Superior temporal gyrus (tissue), 1 donor: ENCODE results near the gene HOXB3.

Experiments
- DNase-seq: peaks from one replicate; pipeline ENCODE4 v3.0.0-alpha.2; 2016; ENCODE audit errors: extremely low spot score

Gene HOXB3

DNA sequence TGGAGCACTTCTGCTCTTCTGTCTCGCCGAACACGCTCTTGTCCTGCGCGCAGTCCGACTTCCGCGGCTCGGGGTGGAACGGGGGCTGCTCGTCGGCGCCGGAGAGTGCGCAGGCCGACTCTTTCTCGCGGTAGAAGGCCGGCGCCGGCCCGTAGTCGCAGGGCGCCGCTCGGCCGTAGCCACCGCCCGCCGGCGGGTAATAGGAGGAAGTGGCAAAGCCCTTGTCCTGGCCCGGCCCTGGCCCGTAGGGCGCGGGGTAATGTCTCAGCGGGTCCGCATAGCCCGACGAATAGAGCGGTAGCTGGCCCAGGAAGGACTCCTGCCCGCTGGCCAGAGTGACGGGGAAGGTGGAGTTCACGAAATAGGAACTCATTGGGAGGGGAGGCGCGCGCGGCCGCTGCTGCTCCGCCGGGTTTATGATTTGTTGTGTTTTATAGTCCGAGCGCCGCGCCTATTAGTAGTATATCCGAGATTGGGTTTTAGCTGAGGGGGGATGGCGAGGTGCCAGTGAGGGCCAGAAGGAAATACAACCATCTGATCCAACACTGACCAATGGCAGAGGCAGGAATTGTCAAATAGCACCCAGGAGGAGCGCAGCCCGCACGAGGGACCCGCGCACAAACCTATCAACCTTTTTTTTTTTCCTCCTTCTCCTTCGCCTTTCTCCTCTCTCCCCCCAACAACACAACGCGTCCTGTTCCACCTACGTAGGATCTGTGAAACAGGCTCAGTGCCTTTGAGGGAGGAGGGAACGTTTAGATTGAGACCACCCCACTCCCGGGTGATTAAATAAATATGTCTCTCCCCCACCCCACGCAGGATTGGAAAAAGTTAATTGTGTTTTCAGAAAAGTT is 8.0 kb upstream of the HOXB3 start:
- DNase-seq = no peak

DNA sequence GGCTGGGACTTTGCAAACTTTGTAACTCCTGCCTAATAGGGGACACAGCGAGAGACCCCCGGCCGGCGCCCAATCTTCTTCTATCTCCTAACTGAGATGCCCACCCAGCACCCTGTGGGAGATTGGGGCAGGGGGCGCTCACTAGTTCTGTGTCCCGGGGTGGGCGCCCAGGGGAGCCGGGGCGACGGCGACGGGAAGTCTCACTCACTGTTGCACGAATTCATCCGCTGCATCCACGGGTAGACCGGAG is 7.4 kb upstream of the HOXB3 start:
- no peak for DNase-seq

DNA sequence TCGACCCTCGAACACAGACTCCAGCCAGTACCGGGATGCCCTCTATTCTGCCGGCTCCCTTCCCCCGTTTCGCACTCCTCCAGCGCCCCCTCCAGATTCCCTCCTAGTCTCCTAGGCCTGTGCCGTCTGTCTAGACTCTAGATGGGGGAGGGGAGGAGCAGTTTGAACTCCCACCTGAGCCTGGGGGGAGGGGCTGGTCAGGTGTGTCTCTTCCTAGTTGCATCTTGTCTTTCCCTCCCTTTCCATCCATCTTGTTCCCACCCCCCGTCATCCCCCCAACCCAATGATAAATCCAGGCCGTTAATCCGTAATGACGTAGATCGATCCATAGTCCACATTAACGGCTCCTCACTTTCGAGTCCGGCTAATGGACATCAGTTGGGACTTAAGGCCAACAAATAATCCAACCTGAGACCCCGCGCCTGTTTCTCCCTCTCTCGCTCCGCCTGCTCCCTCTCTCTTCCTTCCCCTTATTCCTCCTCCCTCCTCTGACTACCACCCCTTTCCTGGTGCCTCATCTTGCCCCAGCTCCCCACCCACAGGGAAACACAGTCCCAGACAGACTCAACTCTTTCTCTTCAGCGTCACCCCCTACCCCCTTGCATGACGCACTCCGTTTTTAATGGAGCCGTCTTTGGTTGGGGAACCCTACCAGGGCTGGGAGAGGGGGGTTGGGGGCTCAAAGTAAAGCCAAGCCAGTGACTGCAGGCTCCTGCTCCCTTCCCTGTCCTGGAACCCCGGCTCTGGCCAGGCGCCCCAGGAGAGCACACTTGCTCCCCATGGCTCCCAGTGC is 6.9 kb upstream of the HOXB3 start:
- DNase-seq = no peak

GRCh38 chr17:48596000-48596734 is 6.1 kb upstream of the HOXB3 start:
- no peak for DNase-seq

DNA sequence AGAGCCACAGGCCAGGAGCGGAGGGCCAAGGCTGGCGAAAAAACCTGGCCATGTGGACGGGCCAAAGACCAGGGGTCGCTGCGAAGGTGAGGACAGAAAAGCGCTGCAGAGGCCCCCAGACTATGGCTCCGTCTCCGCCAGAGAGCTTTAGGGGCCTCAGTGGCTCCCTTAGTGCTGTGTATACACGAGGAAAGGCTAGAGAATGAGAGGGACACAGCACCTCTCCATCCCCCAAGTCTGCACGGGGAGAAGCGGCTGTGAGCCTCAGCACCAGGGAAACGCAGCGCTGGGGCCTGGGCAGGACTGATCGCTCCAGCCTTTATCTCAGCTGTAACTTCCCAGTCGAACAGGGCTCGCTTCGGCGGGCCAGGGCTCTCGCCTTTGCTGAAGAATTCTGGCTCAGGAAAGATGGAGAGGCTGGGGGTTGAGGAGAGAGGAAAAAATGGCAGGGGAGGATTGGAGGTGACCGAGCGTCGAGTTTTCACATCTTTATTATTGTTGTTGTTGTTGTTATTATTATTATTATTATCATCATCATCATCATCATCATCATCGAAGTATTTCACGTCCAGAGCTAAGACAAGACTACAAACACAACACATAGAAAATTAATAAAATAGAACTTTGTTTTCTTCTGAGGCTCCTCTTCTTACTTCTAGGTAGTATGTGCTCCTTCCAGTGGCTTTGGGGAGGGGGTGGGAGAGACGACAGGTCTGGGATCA is 5.4 kb upstream of the HOXB3 start:
- no peak for DNase-seq

GRCh38 chr17:48594538-48595277 is 4.7 kb upstream of the HOXB3 start:
- DNase-seq = no peak

- no peak for DNase-seq
These were observed 3.9 kb upstream of the HOXB3 start for GRCh38 chr17:48593840-48594537.

DNA sequence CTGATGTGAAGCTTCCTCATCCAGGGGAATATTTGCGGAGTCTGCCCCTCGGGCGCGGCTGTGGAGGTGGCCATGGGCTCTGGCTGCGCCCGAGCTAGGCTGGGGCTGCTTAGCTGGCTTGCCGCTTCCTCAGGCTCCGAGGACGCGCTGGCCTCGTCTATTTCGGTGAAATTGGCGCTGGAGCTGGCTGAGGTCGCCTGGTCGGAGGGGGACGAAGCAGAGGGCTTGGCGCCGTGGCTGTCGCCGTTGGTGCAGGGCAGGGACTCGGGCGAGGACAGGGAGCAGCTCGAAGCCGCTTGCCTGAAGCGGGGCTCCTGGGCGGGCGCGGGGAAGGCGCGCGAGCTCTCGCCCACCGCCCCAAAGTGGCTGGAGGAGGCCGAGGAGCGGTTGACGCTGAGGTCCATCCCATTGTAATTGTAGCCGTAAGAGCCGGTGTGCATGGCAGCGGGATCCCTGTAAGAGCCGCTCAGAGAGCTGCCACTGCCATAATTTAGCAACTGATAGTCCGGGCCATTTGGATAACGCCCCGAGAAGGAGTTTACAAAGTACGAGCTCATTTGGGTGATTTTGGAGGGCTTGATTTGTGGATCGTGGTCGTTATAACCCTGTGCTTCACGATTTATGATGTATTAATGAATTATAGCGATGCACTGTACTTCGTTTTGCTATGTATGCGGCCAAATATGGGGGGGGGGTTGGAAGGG is 3.2 kb upstream of the HOXB3 start, which contains the start of gene HOXB5:
HOXB5 (minus strand) TSS at position 654 of the 704 bp plus-strand sequence; CDS start at position 557, 97 bp downstream.
- DNase-seq = no peak

GRCh38 chr17:48592577-48592976 is 2.5 kb upstream of the HOXB3 start:
- DNase-seq = no peak

GRCh38 chr17:48592057-48592514 is 2.0 kb upstream of the HOXB3 start:
- no peak for DNase-seq

- no peak for DNase-seq
These were observed 1.4 kb upstream of the HOXB3 start for GRCh38 chr17:48591255-48592056.

DNA sequence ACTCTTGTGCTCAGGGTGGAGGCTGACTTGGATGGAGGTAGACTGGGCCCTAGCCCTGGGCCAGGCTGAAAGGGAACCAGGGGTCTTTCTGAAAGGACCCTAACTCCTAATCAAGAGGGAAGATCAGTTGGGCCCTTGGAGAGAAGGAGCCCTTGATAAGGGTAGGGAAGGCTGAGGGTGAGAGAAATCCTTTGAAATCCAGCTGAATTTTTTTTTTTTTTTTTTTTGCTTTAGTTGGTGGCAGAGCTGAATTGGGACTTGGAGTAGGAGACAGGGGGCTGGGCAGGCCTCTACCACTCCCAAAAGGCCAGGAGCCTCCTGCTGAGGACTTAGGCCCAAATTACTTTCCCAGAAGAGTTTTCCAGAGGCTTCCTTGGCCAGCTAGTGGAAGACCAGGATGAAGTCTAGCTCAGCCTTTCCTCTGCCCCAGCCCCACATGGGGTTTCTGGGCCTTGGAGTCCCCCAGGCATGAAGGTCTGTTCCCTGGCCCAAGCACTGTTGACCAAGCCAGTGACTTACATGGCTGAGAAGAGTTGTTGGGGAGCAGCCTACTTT is 643 bp upstream of the HOXB3 start:
- DNase-seq = no peak

GRCh38 chr17:48589060-48589830 is 796 bp downstream of the HOXB3 start:
- DNase-seq = no peak

DNA sequence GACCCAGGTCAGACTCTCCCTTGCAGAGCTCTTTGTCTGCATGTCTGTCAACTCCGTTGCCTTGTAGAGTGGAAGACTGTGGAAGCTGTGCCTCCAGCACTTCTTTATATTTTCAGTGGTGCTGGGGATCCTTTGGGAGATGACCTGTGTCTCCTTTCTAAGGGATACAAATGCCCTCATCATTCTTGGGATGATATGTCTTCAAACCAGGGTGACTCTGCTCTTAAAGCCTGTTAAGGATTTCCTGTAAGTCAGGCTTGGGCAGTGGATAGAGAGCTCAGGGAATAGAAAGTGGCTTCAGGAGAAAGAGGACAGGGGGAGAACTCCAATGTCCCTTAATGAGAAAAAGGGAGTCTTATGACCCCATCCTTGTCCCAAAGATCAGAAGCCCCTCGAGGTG is 1.5 kb downstream of the HOXB3 start:
- no peak for DNase-seq

GRCh38 chr17:48588074-48588415 is 2.0 kb downstream of the HOXB3 start:
- no peak for DNase-seq

GRCh38 chr17:48587276-48588073 is 2.6 kb downstream of the HOXB3 start:
- DNase-seq = no peak
